Measurements from ENCODE around the gene ATP5PO. TPM values are rescaled to one million over a fixed set of nuclear protein-coding genes. Genes with fewer than 3 reads are reported as not detected.

Gene ATP5PO
- total RNA-seq, 4 donors from 2014 or later, result 115 to 162 (median 139) TPM

DNA sequence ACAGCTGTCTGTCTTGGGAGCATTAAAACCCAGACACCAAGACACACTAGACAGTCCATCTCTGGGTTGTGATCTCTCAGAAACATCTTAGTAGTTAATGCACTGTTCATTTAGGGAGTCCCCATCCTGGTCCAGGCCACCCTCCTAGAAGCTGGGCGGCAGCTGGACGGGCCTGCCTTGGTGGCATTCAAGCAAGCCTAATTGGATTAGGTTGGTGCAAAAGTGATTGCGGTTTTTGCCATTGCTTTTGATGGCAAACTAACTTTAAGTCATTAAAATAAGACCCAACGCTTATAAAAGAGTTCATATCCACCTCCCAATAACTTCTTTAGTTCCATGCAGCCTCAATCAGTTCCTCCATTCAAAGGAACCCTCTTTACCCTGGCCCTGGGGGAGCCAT lies 21.7 kb downstream of the ATP5PO start:
- no peak overlapping the region for H3K4me3 ChIP-seq (ENCODE audit: low read depth, poor library complexity, severe bottlenecking)
- intact Hi-C loops (cut with DNase I; ENCODE audit: low total_unique reads), result no loop called here
- TF ChIP-seq, protein P1, sequence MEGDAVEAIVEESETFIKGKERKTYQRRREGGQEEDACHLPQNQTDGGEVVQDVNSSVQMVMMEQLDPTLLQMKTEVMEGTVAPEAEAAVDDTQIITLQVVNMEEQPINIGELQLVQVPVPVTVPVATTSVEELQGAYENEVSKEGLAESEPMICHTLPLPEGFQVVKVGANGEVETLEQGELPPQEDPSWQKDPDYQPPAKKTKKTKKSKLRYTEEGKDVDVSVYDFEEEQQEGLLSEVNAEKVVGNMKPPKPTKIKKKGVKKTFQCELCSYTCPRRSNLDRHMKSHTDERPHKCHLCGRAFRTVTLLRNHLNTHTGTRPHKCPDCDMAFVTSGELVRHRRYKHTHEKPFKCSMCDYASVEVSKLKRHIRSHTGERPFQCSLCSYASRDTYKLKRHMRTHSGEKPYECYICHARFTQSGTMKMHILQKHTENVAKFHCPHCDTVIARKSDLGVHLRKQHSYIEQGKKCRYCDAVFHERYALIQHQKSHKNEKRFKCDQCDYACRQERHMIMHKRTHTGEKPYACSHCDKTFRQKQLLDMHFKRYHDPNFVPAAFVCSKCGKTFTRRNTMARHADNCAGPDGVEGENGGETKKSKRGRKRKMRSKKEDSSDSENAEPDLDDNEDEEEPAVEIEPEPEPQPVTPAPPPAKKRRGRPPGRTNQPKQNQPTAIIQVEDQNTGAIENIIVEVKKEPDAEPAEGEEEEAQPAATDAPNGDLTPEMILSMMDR (IDR thresholded peaks at IDR 0.05), result no peak
- no peak for TF ChIP-seq POLR2A (IDR thresholded peaks at IDR 0.05)
- 86 to 90% methylated on average over 4 of the region's 4 CpGs for WGBS, 2 donors
- peak in 1 of 2 donors; percentile 66 for DNase-seq (ENCODE audit: low spot score in 2 of 2)

DNA sequence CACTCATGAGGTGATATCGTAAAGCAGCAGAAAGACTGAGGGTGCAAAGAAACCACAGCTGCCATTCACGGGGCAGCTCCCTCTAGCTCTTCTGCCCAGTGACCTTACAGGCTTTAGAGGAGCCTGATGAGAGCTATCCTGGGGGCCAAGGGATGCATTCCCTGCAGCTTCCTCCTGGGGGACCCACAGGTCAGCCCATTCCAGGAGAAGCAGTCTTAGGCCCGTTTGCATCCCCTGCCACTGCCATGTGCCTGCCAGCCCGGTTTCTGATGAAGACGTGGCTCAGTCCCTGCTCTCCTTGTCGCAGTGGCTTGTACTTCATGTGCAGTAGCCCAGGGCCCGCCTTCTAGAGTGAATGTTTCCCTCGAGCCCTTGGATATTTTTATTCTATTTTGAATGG lies 22.8 kb downstream of the ATP5PO start:
- intact Hi-C loops (cut with DNase I; ENCODE audit: low total_unique reads), result no loop called here
- peak in 1 of 2 donors; percentile 52 for DNase-seq (ENCODE audit: low spot score in 2 of 2)
- no peak overlapping the region for H3K4me3 ChIP-seq (ENCODE audit: low read depth, poor library complexity, severe bottlenecking)
- WGBS, 2 donors, result 86 to 94% methylated on average over 8 of the region's 8 CpGs
- TF ChIP-seq, protein P1 (IDR thresholded peaks at IDR 0.05), result no peak
- no peak for TF ChIP-seq POLR2A (IDR thresholded peaks at IDR 0.05)

DNA sequence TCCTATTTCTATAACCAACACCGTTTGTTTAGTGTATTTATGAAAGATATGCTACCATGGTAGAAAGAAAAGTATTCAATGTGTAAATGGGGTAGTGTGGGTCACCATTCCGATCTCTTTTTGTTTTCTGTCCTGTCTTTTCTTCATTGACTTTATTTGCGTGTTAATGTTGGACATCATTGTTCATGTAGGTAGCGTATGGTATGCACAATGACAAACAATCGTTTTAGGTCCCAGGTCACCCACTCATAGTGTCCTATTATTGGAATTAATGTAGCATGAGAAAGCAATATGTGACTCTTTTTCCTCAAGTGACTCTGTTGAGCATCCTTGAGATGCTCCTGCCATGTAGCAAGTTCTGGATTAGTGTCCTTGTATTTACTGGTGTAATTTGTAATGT lies 25.4 kb downstream of the ATP5PO start:
- intact Hi-C loops (cut with DNase I; ENCODE audit: low total_unique reads), result no loop called here
- 92% methylated on average over 5 of the region's 5 CpGs for WGBS, 2 donors
- no peak for DNase-seq (ENCODE audit: low spot score in 2 of 2)
- TF ChIP-seq, protein P1 (IDR thresholded peaks at IDR 0.05), result no peak
- no peak for TF ChIP-seq POLR2A (IDR thresholded peaks at IDR 0.05)
- H3K4me3 ChIP-seq (ENCODE audit: low read depth, poor library complexity, severe bottlenecking), result no peak overlapping the region

DNA sequence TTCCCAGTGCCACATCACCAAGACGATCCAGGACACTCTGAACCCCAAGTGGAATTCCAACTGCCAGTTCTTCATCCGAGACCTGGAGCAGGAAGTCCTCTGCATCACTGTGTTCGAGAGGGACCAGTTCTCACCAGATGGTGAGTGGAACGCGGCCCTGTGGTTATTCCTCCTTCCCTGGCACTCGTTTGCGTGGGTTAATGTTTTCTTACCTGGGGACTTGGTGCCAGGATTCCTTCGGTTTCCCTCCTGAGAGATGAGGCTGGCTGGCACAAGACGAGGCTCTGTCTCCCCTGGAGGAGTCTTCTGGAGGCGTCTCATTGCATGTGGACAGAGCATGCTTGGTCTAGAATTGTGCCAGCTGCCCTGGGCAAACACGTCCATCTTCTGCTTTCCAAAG lies 29.3 kb downstream of the ATP5PO start:
- no peak for DNase-seq (ENCODE audit: low spot score in 2 of 2)
- intact Hi-C loops (cut with DNase I; ENCODE audit: low total_unique reads), result no loop called here
- TF ChIP-seq POLR2A (IDR thresholded peaks at IDR 0.05), result no peak
- TF ChIP-seq, protein P1 (IDR thresholded peaks at IDR 0.05), result no peak
- WGBS, 2 donors, result 86 to 90% methylated on average over 11 of the region's 11 CpGs
- no peak overlapping the region for H3K4me3 ChIP-seq (ENCODE audit: low read depth, poor library complexity, severe bottlenecking)

DNA sequence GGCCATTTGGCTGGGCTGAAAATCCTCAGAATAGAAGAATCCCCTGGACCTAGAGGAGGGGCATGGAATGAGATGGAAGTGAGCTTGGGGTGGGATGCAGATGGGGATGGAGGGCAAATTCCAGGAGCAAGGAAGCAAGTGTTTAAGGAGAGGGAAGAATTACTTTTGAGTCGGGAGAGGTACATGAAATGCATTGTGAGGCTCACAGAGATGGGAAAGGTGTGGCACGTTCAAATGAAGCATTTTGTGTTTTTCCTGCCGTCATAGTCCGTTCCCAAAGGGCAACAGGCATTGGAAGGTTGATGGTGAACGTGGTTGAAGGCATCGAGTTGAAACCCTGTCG lies 30.5 kb downstream of the ATP5PO start:
- 56 to 68% methylated on average over 7 of the region's 7 CpGs for WGBS, 2 donors
- intact Hi-C loops (cut with DNase I; ENCODE audit: low total_unique reads), result no loop called here
- TF ChIP-seq POLR2A (IDR thresholded peaks at IDR 0.05), result no peak
- TF ChIP-seq, protein P1 (IDR thresholded peaks at IDR 0.05), result no peak
- DNase-seq (ENCODE audit: low spot score in 2 of 2), result no peak
- H3K4me3 ChIP-seq (ENCODE audit: low read depth, poor library complexity, severe bottlenecking), result no peak overlapping the region

GRCh38 chr21:33884376-33885171 lies 31.0 kb downstream of the ATP5PO start:
- DNase-seq (ENCODE audit: low spot score in 2 of 2), result no peak

More at GRCh38 chr21:33884376-33885171, 31.0 kb downstream of the ATP5PO start:
- H3K4me3 ChIP-seq (ENCODE audit: low read depth, poor library complexity, severe bottlenecking), result no peak overlapping the region
- 31 to 35% methylated on average over 20 of the region's 20 CpGs for WGBS, 2 donors
- intact Hi-C loops (cut with DNase I; ENCODE audit: low total_unique reads), result no loop called here
- TF ChIP-seq, protein P1 (IDR thresholded peaks at IDR 0.05), result no peak
- no peak for TF ChIP-seq POLR2A (IDR thresholded peaks at IDR 0.05)
